RWPE1 (cell line): Measurements from ENCODE around the gene ULK4.

Experiments used
- CTCF ChIA-PET: fragments of 350-600 bp; sonication (Branson Sonifier 250); formaldehyde crosslinking; extraction: SDS; loops from one replicate; lab custom pipeline; 2021; lab: Yijun Ruan, JAX
- POLR2A ChIA-PET: fragments of 400-600 bp; formaldehyde crosslinking; extraction: SDS; loops from one replicate; lab custom pipeline; 2020; ENCODE audit warnings: antibody characterized with exemption; ENCODE audit not compliant: low non-redundant PET; lab: Yijun Ruan, JAX
- DNase-seq: peaks from one replicate; pipeline ENCODE4 v3.0.0; 2012; ENCODE audit warnings: low spot score
- H3K27ac ChIP-seq: fragments of 450-650 bp; 2 replicates; pipeline ENCODE4 v1.5.1; 2017
- CTCF ChIP-seq: fragments of 450-650 bp; conservative IDR thresholded peaks from 2 replicates; pipeline ENCODE4 v1.5.1; 2017; ENCODE audit warnings: low read depth, mild to moderate bottlenecking

ULK4 gene

GRCh38 chr3:42001777-42002176, 39.9 kb upstream of the ULK4 start:
- no peak overlapping the region for H3K27ac ChIP-seq
- no peak for DNase-seq
- CTCF ChIA-PET = interaction anchor here (0.6 kb wide), 1 partner anchor 221 kb away, joined by 3 read pairs; no protein-coding TSS in a partner anchor
- no peak for TF ChIP-seq CTCF
- POLR2A ChIA-PET = no interaction called here

- no peak for DNase-seq
- POLR2A ChIA-PET = no interaction called here
- CTCF ChIA-PET = interaction anchor here (0.6 to 0.7 kb wide), 2 partner anchors 94 to 136 kb away, joined by 3 to 5 read pairs; no protein-coding TSS in a partner anchor
- TF ChIP-seq CTCF = no peak
- H3K27ac ChIP-seq = no peak overlapping the region
These were observed 38.0 kb upstream of the ULK4 start for GRCh38 chr3:41999909-42000308.

GRCh38 chr3:41997702-41998550, 36.0 kb upstream of the ULK4 start:
- no peak for DNase-seq
- POLR2A ChIA-PET = no interaction called here
- no peak overlapping the region for H3K27ac ChIP-seq
- CTCF ChIA-PET = no interaction called here
- TF ChIP-seq CTCF = no peak

GRCh38 chr3:41991437-41991836, 29.5 kb upstream of the ULK4 start:
- ChIA-PET CTCF (no interaction called here), POLR2A (no interaction called here)
- no peak overlapping the region for H3K27ac ChIP-seq
- no peak for DNase-seq
- no peak for TF ChIP-seq CTCF

- no peak for DNase-seq
- ChIA-PET CTCF (no interaction called here), POLR2A (no interaction called here)
- H3K27ac ChIP-seq = no peak overlapping the region
- TF ChIP-seq CTCF = no peak
These were observed 27.6 kb upstream of the ULK4 start for GRCh38 chr3:41989518-41989917.

GRCh38 chr3:41987627-41988026, 25.7 kb upstream of the ULK4 start:
- POLR2A ChIA-PET = no interaction called here
- DNase-seq = no peak
- no peak overlapping the region for H3K27ac ChIP-seq
- CTCF ChIA-PET = interaction anchor here (0.6 kb wide), 1 partner anchor 97 kb away, joined by 3 read pairs; no protein-coding TSS in a partner anchor
- TF ChIP-seq CTCF = no peak
